Progenitor cell of endocrine pancreas (in vitro differentiated cells): ENCODE data around the gene CNIH1. TPM values are rescaled to one million over a fixed set of nuclear protein-coding genes. Genes with fewer than 3 reads are reported as not detected.

Experiments used
- DNase-seq: peaks from one replicate; pipeline ENCODE4 v3.0.0; 2021; ENCODE audit warnings: low spot score; ENCODE audit not compliant: unreplicated experiment
- H3K27ac Mint-ChIP-seq: 2 replicates; pipeline ENCODE4 v1.8.0; 2021; ENCODE audit warnings: mild to moderate bottlenecking, moderate library complexity, mixed read lengths
- H3K27me3 Mint-ChIP-seq: 2 replicates; pipeline ENCODE4 v1.8.0; 2021; ENCODE audit warnings: mixed read lengths
- H3K36me3 Mint-ChIP-seq: 2 replicates; pipeline ENCODE4 v1.8.0; 2022; ENCODE audit warnings: mixed read lengths; ENCODE audit not compliant: insufficient read depth
- H3K4me1 Mint-ChIP-seq: 2 replicates; pipeline ENCODE4 v1.8.0; 2021; ENCODE audit warnings: low read depth, mixed read lengths
- H3K4me3 Mint-ChIP-seq: 2 replicates; pipeline ENCODE4 v1.8.0; 2021; ENCODE audit warnings: low read depth, mild to moderate bottlenecking, moderate library complexity, mixed read lengths
- H3K9me3 Mint-ChIP-seq: 2 replicates; pipeline ENCODE4 v1.8.0; 2021; ENCODE audit warnings: low read depth, mixed read lengths
- total RNA-seq: library from RNA; stranded (reverse); gene quantifications from 2 replicates; pipeline ENCODE4 v1.2.1, GENCODE V29; 2021
- TF ChIP-seq, protein P1 (sequence below): fragments of 200-600 bp; sonication (generic); IDR thresholded peaks from one replicate; pipeline ENCODE4 v1.5.0; 2021; ENCODE audit warnings: antibody characterized with exemption, mild to moderate bottlenecking; ENCODE audit not compliant: unreplicated experiment

CNIH1 gene
- total RNA-seq, 1 donor from 2014 or later, result 106 TPM

- no peak overlapping the region for H3K27ac Mint-ChIP-seq
- H3K4me1 Mint-ChIP-seq, result peaks cover 13% of the 10 kb centered on the region
- no peaks in the 10 kb centered on the region for H3K9me3 Mint-ChIP-seq
- no peaks in the 10 kb centered on the region for H3K27me3 Mint-ChIP-seq
- DNase-seq, result no peak
- TF ChIP-seq, protein P1, sequence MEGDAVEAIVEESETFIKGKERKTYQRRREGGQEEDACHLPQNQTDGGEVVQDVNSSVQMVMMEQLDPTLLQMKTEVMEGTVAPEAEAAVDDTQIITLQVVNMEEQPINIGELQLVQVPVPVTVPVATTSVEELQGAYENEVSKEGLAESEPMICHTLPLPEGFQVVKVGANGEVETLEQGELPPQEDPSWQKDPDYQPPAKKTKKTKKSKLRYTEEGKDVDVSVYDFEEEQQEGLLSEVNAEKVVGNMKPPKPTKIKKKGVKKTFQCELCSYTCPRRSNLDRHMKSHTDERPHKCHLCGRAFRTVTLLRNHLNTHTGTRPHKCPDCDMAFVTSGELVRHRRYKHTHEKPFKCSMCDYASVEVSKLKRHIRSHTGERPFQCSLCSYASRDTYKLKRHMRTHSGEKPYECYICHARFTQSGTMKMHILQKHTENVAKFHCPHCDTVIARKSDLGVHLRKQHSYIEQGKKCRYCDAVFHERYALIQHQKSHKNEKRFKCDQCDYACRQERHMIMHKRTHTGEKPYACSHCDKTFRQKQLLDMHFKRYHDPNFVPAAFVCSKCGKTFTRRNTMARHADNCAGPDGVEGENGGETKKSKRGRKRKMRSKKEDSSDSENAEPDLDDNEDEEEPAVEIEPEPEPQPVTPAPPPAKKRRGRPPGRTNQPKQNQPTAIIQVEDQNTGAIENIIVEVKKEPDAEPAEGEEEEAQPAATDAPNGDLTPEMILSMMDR, result no peak
- peaks cover 16% of the 10 kb centered on the region for H3K36me3 Mint-ChIP-seq
- no peak overlapping the region for H3K4me3 Mint-ChIP-seq
These were observed 42.0 kb upstream of the CNIH1 start for GRCh38 chr14:54483073-54483745.

DNA sequence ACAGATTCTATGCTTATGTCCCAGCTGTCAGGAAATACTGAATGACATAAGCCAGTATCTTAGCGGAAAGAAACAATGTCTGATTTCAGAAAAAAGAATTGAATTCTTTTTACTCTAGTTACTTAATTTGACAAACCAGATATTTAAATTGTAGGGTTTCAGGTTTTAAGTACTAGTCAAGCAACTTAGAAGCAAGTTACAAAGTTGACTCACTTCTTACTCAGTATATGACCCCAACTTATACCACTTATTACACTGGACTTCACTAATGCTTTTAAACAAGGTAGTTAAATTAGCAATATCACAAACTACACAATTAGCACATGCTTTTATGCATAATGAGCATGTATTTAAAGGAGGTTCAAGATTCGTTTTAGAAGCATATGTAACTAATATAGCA, 40.5 kb upstream of the CNIH1 start:
- no peak overlapping the region for H3K4me3 Mint-ChIP-seq
- peaks cover 21% of the 10 kb centered on the region for H3K36me3 Mint-ChIP-seq
- H3K4me1 Mint-ChIP-seq, result peaks cover 8% of the 10 kb centered on the region
- H3K9me3 Mint-ChIP-seq, result no peaks in the 10 kb centered on the region
- H3K27ac Mint-ChIP-seq, result no peak overlapping the region
- TF ChIP-seq, protein P1, result no peak
- no peak for DNase-seq
- no peaks in the 10 kb centered on the region for H3K27me3 Mint-ChIP-seq

DNA sequence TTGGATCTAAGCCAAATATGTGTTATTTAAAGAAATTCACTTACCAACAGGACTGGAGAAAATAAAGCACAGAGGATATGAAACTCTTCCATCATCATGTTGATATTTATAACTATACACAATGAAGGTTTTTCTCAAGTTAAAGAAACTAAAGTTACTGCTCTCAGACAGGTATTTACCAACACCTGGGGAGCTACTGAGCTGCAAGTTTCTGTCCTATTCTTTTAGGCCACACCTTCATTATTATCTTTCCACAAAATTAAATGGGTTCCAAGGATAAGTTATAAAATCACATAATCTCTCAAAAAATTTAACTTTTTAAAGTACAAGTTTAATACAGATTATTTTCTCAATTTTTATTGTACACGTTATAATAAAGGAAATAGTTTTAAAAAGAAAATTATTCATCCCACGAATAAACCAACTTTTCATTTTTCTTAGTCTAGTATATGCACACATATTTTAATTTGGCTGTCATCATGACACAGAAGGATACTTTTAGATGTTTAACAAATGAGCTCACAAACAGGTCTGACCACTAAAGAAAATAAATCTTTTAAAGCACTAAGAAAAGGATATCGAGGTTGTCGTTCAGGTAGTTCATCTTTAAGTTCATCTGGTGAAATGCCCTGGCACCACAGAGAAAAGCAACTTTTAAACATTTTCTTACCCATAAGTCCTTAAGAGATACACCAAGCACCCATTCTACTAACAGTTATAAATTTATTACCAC, 39.8 kb upstream of the CNIH1 start:
- peaks cover 3% of the 10 kb centered on the region for H3K4me1 Mint-ChIP-seq
- no peak overlapping the region for H3K27ac Mint-ChIP-seq
- H3K4me3 Mint-ChIP-seq, result no peak overlapping the region
- H3K27me3 Mint-ChIP-seq, result no peaks in the 10 kb centered on the region
- TF ChIP-seq, protein P1, result no peak
- peaks cover 18% of the 10 kb centered on the region for H3K36me3 Mint-ChIP-seq
- DNase-seq, result no peak
- no peaks in the 10 kb centered on the region for H3K9me3 Mint-ChIP-seq

DNA sequence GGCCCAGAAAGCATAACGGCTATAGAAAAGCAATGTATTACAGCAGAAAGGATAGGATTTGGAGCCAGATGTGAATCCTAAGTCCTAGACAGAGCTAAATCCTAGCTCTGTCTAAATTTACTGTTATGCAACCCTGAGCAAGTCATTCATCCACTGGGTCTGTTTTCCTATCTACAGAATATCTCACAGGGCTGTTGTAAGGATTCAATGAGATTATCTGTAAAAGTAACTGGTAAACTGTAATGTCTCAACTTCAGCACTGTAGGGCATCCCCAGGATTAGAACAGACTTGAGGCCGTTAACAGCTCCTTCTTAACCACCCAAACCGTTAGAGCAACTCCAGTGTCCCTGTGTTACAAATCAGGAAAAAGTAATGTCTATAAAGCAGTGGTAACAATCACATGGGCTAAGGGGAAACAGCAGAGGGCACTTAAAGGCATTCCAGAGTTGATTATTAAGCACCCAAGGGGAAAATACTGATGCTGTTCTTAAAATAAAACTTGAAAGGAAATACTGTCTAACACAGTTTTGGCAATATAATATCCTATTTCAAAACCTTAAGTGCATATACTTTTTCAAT, 37.6 kb upstream of the CNIH1 start:
- DNase-seq, result no peak
- peaks cover 3% of the 10 kb centered on the region for H3K4me1 Mint-ChIP-seq
- H3K27me3 Mint-ChIP-seq, result no peaks in the 10 kb centered on the region
- no peaks in the 10 kb centered on the region for H3K9me3 Mint-ChIP-seq
- TF ChIP-seq, protein P1, result no peak
- H3K4me3 Mint-ChIP-seq, result no peak overlapping the region
- peaks cover 19% of the 10 kb centered on the region for H3K36me3 Mint-ChIP-seq
- no peak overlapping the region for H3K27ac Mint-ChIP-seq

DNA sequence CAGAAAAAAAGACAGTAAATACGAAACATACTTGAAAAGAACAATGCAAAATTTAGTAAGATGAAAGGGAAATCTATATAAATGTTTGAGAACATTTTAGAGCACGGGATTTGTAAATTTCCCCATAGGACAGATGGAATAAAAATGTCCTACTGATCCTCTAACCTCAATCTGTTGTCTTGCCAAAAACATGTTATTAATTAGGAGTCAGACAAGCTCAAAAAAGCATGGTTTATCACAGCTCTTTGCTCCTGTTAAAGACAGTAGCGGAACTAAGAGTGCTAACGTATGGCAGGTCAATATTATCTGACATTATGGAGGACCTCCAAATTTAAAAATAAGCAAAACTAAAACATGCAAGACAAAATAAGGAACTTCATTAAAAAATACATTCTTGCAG, 34.7 kb upstream of the CNIH1 start:
- Mint-ChIP-seq H3K27ac (no peak overlapping the region), H3K36me3 (peaks cover 17% of the 10 kb centered on the region), H3K27me3 (no peaks in the 10 kb centered on the region), H3K4me3 (no peak overlapping the region), H3K9me3 (no peaks in the 10 kb centered on the region), H3K4me1 (peaks cover 6% of the 10 kb centered on the region)
- no peak for DNase-seq
- TF ChIP-seq, protein P1, result no peak
